HG03558 (cell line): ENCODE measurements around the gene TCF7L2.

Source experiments
- ATAC-seq: cut with Tn5 transposase; IDR thresholded peaks from one replicate; pipeline ENCODE4 v1.9.1; 2021; ENCODE audit warnings: moderate number of reproducible peaks; ENCODE audit not compliant: unreplicated experiment; ENCODE audit errors: extremely low read depth

TCF7L2 gene

DNA sequence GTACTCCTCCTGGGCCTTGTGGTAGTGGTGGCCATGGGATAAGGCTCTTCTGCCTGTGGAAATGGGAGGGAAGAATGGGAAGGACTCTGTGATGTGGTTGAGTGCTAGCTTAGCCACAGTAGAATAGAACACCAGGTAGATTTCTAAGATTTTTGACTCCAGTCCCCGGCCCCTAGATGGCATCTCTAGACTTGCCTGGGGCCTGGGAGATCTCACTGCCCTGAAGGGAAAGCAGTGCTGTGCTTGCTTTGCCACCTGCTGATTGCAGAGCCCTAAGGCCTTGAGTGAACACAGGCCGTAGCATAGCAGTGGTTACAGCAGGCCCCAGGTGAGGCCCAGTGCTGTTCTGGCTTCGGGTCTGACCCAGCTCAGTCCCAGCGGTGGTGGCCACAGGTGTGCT is 252.0 kb downstream of the TCF7L2 start:
- no peak for ATAC-seq

DNA sequence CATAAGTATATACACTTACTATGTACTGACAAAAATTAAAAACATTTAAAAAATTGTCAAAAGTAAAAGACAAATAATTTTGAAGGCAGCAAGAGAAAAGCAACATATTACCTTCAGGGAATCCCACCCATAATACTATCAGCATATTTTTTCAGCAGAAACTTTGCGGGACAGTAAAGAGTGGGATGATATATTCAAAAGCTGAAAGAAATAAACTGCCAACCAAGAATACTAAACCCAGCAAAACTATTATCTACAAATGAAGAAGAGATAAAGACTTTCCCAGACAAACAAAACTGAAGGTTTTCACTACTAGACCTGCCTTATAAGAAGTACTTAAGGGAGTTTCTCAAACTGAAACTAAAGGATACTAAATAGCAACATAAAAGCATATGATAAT is 257.9 kb downstream of the TCF7L2 start:
- no peak for ATAC-seq

DNA sequence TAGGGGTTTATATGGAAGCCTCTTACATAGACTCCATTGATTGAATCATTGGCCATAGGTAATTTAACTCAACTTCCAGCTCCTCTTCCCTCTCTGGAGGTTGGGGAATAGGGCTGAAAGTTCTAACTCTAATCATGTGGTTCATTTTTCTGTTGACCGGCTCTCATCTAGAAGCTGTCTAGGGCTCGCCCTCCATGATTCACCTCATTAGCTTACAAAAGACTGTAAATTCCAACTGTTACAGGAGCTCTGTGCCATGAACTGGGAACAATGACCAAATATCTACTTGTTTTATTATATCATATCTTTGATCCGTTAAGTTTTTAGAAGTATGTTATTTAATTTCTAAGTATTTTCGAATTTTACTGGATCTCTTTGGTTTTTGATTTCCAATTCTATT is 263.0 kb downstream of the TCF7L2 start:
- no peak for ATAC-seq

DNA sequence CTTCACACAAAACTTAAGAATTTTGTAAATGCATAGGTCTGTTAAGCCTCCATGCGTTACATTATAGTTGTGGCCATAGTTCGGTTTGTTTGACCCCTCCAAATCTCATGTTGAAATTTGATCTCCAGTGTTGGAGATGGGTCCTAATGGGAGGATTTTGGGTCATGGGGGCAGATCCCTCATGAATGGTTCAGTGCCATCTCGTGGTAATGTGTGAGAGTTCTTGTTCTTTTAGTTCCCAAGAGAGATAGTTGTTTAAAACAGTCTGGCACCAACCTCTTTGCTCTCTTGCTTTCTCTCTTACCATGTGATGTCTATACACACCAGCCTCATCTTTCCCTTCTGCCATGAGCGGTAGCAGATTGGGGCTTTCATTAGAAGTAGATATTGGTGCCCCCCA is 264.3 kb downstream of the TCF7L2 start:
- no peak for ATAC-seq

DNA sequence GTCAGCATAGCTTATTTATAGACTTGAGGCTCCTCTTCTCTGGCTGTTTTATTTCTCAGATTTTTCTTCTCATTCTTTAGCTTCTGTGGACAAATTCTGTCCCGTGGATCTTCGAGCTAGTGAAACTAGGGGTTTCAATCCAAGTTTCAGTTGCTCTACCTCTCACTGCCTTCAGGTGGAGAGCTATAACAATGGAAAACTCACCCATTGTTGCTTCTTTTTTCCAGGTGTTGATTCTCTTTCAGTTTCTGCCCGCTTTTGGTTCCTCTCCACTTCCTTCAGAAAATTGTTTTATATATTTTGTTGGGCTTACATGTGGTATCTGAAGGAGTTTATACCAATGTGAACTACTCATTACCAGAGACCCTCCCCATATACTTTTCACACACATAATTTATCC is 266.1 kb downstream of the TCF7L2 start:
- ATAC-seq = no peak
